ENCODE results near the gene EPYC. TPM values are rescaled to one million over a fixed set of nuclear protein-coding genes. Genes with fewer than 3 reads are reported as not detected.

EPYC gene
- total and polyA plus RNA-seq, 2 of the 4 experiments (the other 2 are of a cell fraction): not detected

DNA sequence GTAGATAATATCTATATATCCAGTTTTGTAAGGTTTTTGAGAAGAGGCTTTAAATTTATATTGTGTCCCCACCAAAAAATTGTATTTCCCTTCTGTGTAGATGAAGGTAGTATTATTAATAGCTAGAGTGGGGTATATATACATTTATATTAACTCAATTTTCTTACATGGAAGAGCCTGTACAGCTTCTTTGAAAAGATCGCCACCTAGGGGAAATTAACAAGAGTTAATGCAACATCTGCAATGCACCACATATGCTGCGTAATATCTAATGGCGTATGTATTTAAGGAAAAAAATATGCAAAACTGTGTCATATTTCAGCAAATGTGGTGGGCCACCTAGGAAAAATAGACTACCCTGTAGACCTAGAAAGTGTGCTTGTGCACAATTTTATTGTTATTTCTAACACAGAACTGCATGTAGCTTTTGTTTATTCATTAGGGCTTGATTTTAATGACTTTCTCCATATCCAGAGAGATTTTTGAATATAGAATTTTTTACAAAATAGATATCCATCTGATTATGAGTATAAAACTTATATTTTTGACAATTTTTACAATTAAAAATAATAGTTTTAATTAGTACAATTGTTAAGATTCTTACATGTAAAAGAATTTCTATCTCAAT lies 63.8 kb downstream of the EPYC start:
- ATAC-seq (ENCODE audit: low read depth): peak; percentile 84
- TF ChIP-seq SMC3 (IDR thresholded peaks at IDR 0.05; ENCODE audit: low read depth, low read length) (peak; percentile 57), POLR2A (IDR thresholded peaks at IDR 0.05; ENCODE audit: low read depth, low read length) (no peak), MAZ (IDR thresholded peaks at IDR 0.05; ENCODE audit: borderline replicate concordance, low read depth, low read length) (no peak), CHD1 (IDR thresholded peaks at IDR 0.05; ENCODE audit: low read depth, low read length) (no peak), RCOR1 (IDR thresholded peaks at IDR 0.05; ENCODE audit: insufficient replicate concordance, low read length) (no peak), BHLHE40 (IDR thresholded peaks at IDR 0.05; ENCODE audit: low read depth, low read length) (no peak), NFE2L2 (IDR thresholded peaks at IDR 0.05; ENCODE audit: low read depth, low read length) (no peak), MAFK (IDR thresholded peaks at IDR 0.05; ENCODE audit: low read depth, low read length) (no peak), CTCF (conservative IDR thresholded peaks at IDR 0.05; ENCODE audit: low read depth, low read length) (peak; percentile 83), MXI1 (IDR thresholded peaks at IDR 0.05; ENCODE audit: borderline replicate concordance, low read depth, low read length) (no peak), CEBPB (IDR thresholded peaks at IDR 0.05; ENCODE audit: low read depth, low read length) (peak; percentile 69; the same call in 1 of the 2 replicates), ELK1 (IDR thresholded peaks at IDR 0.05; ENCODE audit: borderline replicate concordance, low read depth, low read length) (no peak), RAD21 (IDR thresholded peaks at IDR 0.05; ENCODE audit: low read length) (peak; percentile 82), FOS (IDR thresholded peaks at IDR 0.05; ENCODE audit: low read depth, low read length) (no peak), RFX5 (IDR thresholded peaks at IDR 0.05; ENCODE audit: low read depth, low read length) (no peak)
- Histone ChIP-seq H3K4me3 (ENCODE audit: insufficient read depth, low read depth, low read length) (no peak overlapping the region), H4K20me1 (ENCODE audit: insufficient read depth, low read length) (no peaks in the 10 kb centered on the region), H2BK120ac (ENCODE audit: low read depth, low read length) (no peak overlapping the region), H3K36me3 (ENCODE audit: control insufficient read depth, insufficient read depth, low read length) (no peaks in the 10 kb centered on the region), H3K56ac (ENCODE audit: extremely low read depth, insufficient read depth, low read length) (no peak overlapping the region), H3K9me1 (ENCODE audit: insufficient read depth, low read length) (peaks cover 3% of the 10 kb centered on the region; the same call in 1 of the 2 replicates), H2BK5ac (ENCODE audit: low read depth, low read length, poor library complexity, severe bottlenecking) (no peak overlapping the region), H4K91ac (ENCODE audit: insufficient read depth, low read depth, low read length) (no peak overlapping the region), H3K4me2 (ENCODE audit: low read depth, low read length) (no peak overlapping the region), H2AK5ac (ENCODE audit: low read depth, low read length) (no peak overlapping the region), H3K9me3 (ENCODE audit: control insufficient read depth, insufficient read depth, low read length) (no peaks in the 10 kb centered on the region), H3K4me1 (ENCODE audit: control insufficient read depth, insufficient read depth, low read length) (peaks cover 4% of the 10 kb centered on the region; the same call in 1 of the 2 replicates), H3K79me1 (ENCODE audit: low read depth in 1 of 2, low read length in 2 of 2) (no peaks in the 10 kb centered on the region), H2BK15ac (ENCODE audit: low read depth, low read length) (no peak overlapping the region), H3K14ac (replicated peaks; ENCODE audit: low read depth, low read length) (no peak overlapping the region), H3K4ac (ENCODE audit: low read depth, low read length) (no peak overlapping the region), H3K23ac (ENCODE audit: low read depth, low read length) (no peak overlapping the region), H3K27me3 (ENCODE audit: control insufficient read depth, insufficient read depth, low read length) (no peaks in the 10 kb centered on the region), H3K18ac (ENCODE audit: low read depth, low read length) (no peak overlapping the region), H2AFZ (replicated peaks; ENCODE audit: low read length, poor library complexity) (no peak overlapping the region), H3K9ac (ENCODE audit: low read depth, low read length) (no peak overlapping the region), H4K5ac (ENCODE audit: low read depth, low read length) (no peak overlapping the region), H2BK20ac (ENCODE audit: low read depth, low read length) (no peak overlapping the region), H3K27ac (ENCODE audit: insufficient read depth, low read length) (no peak overlapping the region), H2AK9ac (replicated peaks; ENCODE audit: low read depth, low read length, poor library complexity) (no peak overlapping the region), H4K8ac (ENCODE audit: low read depth in 2 of 2, low read length in 2 of 2) (no peak overlapping the region)
- dilution Hi-C loops (cut with HindIII; ENCODE audit: low sequenced_read_pairs, unreplicated experiment) (no loop called here), intact Hi-C loops (cut with micrococcal nuclease) (loop anchor here (2.0 kb wide), 2 partner anchors 1232 to 1398 kb away; partner anchors contain the start of gene ATP2B1), in situ Hi-C loops (cut with MboI; ENCODE audit: low sequenced_read_pairs) (no loop called here)
- ChIA-PET POLR2A (ENCODE audit: unreplicated experiment) (no interaction called here), CTCF (interaction anchor here (0.6 to 2.2 kb wide), 4 partner anchors 31 to 1559 kb away, joined by 3 to 9 read pairs (median 4); no protein-coding TSS in a partner anchor)
- peak; percentile 76 for DNase-seq
- BruUV-seq (replicated peaks): no TSS peak
- WGBS, 2 experiments (ENCODE audit: extremely low coverage in 2 of 2, insufficient read length in 1 of 2): no CpG with 5 or more reads among the region's 3 CpGs

Measured in IMR-90 (cell line).